HepG2 (cell line): Measurements from ENCODE around the gene CPE. TPM values are rescaled to one million over a fixed set of nuclear protein-coding genes. Genes with fewer than 3 reads are reported as not detected.

ENCODE experiments used
- ATAC-seq: fragments of 200-7000 bp; cut with Tn5 transposase; 3 replicates; pipeline ENCODE4 v1.9.1; 2020; ENCODE audit warnings: mild to moderate bottlenecking, moderate library complexity
- BruUV-seq: library from RNA; stranded (reverse); fragments of 400-500 nt; replicated peaks from 2 replicates; lab custom pipeline; 2021; lab: Mats Ljungman, UMichigan
- CTCF ChIA-PET: fragments of 300-600 bp; formaldehyde crosslinking; extraction: SDS; loops from one replicate; lab custom pipeline; 2021; ENCODE audit warnings: low total read pairs, inconsistent platforms, low intra/inter-chr PET ratio; lab: Yijun Ruan, JAX
- POLR2A ChIA-PET: fragments of 350-600 bp; sonication (Branson Sonifier 250); formaldehyde crosslinking; loops from one replicate; lab custom pipeline; 2020; ENCODE audit warnings: antibody characterized with exemption, inconsistent platforms; lab: Yijun Ruan, JAX
- DNase-seq: peaks from one replicate; pipeline ENCODE4 v3.0.0-alpha.2; 2015; ENCODE audit warnings: low spot score
- FAIRE-seq: peaks from 3 replicates; lab custom pipeline; 2011; peaks lifted over from hg19 to GRCh38; lab: Jason Lieb, UNC
- H2AFZ ChIP-seq: one replicate; pipeline ENCODE4 v1.6.1; 2011; ENCODE audit warnings: low read length, inconsistent platforms
- H3K27ac ChIP-seq: fragments of 300-600 bp; 3 replicates; pipeline ENCODE4 v1.8.0; 2011; ENCODE audit warnings: mixed run types, mild to moderate bottlenecking, mixed read lengths, low read length, inconsistent platforms; ENCODE audit not compliant: insufficient read depth; ENCODE audit errors: extremely low read length
- H3K27me3 ChIP-seq, 2 experiments: fragments of 200-600 bp in 1 of 2; 2 replicates in 1 of 2; 3 replicates in 1 of 2; pipeline versions ENCODE4 v1.6.0 to v1.8.0; 2011; ENCODE audit warnings: low read length in 2 of 2, mild to moderate bottlenecking in 2 of 2, moderate library complexity in 2 of 2, inconsistent platforms in 1 of 2; ENCODE audit not compliant: insufficient read depth in 2 of 2, control insufficient read depth in 1 of 2
- H3K36me3 ChIP-seq, 2 experiments: fragments of 200-600 bp in 1 of 2; replicated peaks in 1 of 2; 2 replicates in 1 of 2; 3 replicates in 1 of 2; pipeline versions ENCODE4 v1.5.1 to v1.8.0; 2011; ENCODE audit warnings: low read length in 2 of 2, inconsistent platforms in 1 of 2; ENCODE audit not compliant: insufficient read depth in 2 of 2, control insufficient read depth in 1 of 2
- H3K4me1 ChIP-seq: 2 replicates; pipeline ENCODE4 v1.5.1; 2012; ENCODE audit warnings: low read length, inconsistent platforms; ENCODE audit not compliant: insufficient read depth
- H3K4me2 ChIP-seq: 2 replicates; pipeline ENCODE4 v1.6.0; 2011; ENCODE audit warnings: low read depth, low read length, inconsistent platforms
- H3K4me3 ChIP-seq, 3 experiments: fragments of 200-600 bp in 1 of 3; sonication (generic), shearing (Covaris generic) in 1 of 3; replicated peaks in 1 of 3; 2 replicates each; pipeline ENCODE4 v1.5.1; 2011 to 2016; ENCODE audit warnings: low read length in 3 of 3, inconsistent platforms in 2 of 3, low read depth in 2 of 3, mild to moderate bottlenecking in 2 of 3, control low read depth in 1 of 3, mixed read lengths in 1 of 3; ENCODE audit not compliant: insufficient read depth in 1 of 3
- H3K79me2 ChIP-seq: one replicate; pipeline ENCODE4 v1.6.1; 2011; ENCODE audit warnings: low read length, inconsistent platforms; ENCODE audit not compliant: insufficient read depth
- H3K9ac ChIP-seq: 2 replicates; pipeline ENCODE4 v1.6.0; 2011; ENCODE audit warnings: mild to moderate bottlenecking, low read depth, low read length, inconsistent platforms; ENCODE audit not compliant: insufficient read depth
- H3K9me3 ChIP-seq: 2 replicates; pipeline ENCODE4 v1.5.1; 2012; ENCODE audit warnings: mild to moderate bottlenecking, low read length
- H4K20me1 ChIP-seq: 2 replicates; pipeline ENCODE4 v1.6.0; 2011; ENCODE audit warnings: inconsistent platforms, mild to moderate bottlenecking, low read length, moderate library complexity; ENCODE audit not compliant: insufficient read depth
- ELF4 ChIP-seq: sonication (generic); formaldehyde crosslinking; IDR thresholded peaks from 2 replicates; pipeline ENCODE4 v1.5.0; 2020; ENCODE audit warnings: missing genetic modification reagents, mild to moderate bottlenecking, moderate library complexity, borderline replicate concordance
- FOXK2 ChIP-seq: fragments of 450-650 bp; IDR thresholded peaks from 2 replicates; pipeline ENCODE4 v1.6.1; 2016
- HNRNPH1 ChIP-seq: fragments of 200-400 bp; formaldehyde crosslinking; optimal IDR thresholded peaks from 2 replicates; pipeline ENCODE3; 2017; ENCODE audit warnings: mild to moderate bottlenecking, low read depth, low read length
- NONO ChIP-seq, 2 experiments: fragments of 450-650 bp in 1 of 2; sonication (generic) in 1 of 2; formaldehyde crosslinking in 1 of 2; IDR thresholded peaks in 1 of 2; conservative IDR thresholded peaks in 1 of 2; 2 replicates each; pipeline versions ENCODE4 v1.6.1 to v1.8.0; 2017 to 2022; ENCODE audit warnings: mild to moderate bottlenecking in 1 of 2, missing genetic modification reagents in 1 of 2, moderate library complexity in 1 of 2
- PHB2 ChIP-seq: fragments of 450-650 bp; IDR thresholded peaks from 2 replicates; pipeline ENCODE4 v1.6.1; 2018; ENCODE audit not compliant: partially characterized antibody
- RCOR2 ChIP-seq: IDR thresholded peaks from 2 replicates; pipeline ENCODE4 v1.6.1; 2016; ENCODE audit warnings: missing biosample characterization, missing genetic modification reagents
- THAP8 ChIP-seq: sonication (generic); formaldehyde crosslinking; IDR thresholded peaks from 2 replicates; pipeline ENCODE4 v1.5.1; 2020; ENCODE audit warnings: missing genetic modification reagents, mild to moderate bottlenecking, borderline replicate concordance
- TOPORS ChIP-seq: sonication (generic); formaldehyde crosslinking; IDR thresholded peaks from 2 replicates; pipeline ENCODE4 v1.8.0; 2023; ENCODE audit warnings: mild to moderate bottlenecking, missing genetic modification reagents
- ZBTB26 ChIP-seq: IDR thresholded peaks from 2 replicates; pipeline ENCODE4 v1.6.1; 2016; ENCODE audit warnings: missing compliant biosample characterization, missing genetic modification reagents, borderline replicate concordance
- ZNF451 ChIP-seq: sonication (generic); formaldehyde crosslinking; IDR thresholded peaks from 2 replicates; pipeline ENCODE4 v1.5.0; 2020; ENCODE audit warnings: mild to moderate bottlenecking, missing genetic modification reagents
- ZNF704 ChIP-seq: sonication (generic); formaldehyde crosslinking; IDR thresholded peaks from 2 replicates; pipeline ENCODE4 v1.8.1; 2023; ENCODE audit warnings: mild to moderate bottlenecking, inconsistent platforms, moderate library complexity, missing genetic modification reagents, borderline replicate concordance
- WGBS: methylation state at CpG from one replicate; pipeline ENCODE4 v1.1.6; 2017; ENCODE audit warnings: low lambda C conversion rate; 5-methylcytosine and 5-hydroxymethylcytosine counted together
- in situ Hi-C: cut with HindIII; loops from 2 replicates; pipeline ENCODE4 v1.10.0; 2017; ENCODE audit warnings: low pct_unique_long_range_greater_than_20kb; ENCODE audit not compliant: extremely low pct_ligation_motif_present
- intact Hi-C: fragments of 100-400 bp; cut with micrococcal nuclease; formaldehyde crosslinking; loops from one replicate; pipeline ENCODE4 v1.10.0; 2022; ENCODE audit not compliant: unreplicated experiment
- polyA plus RNA-seq, 8 experiments: library from polyadenylated mRNA; depleted of rRNA in 3 of 8; stranded (reverse) in 7 of 8; unstranded in 1 of 8; fragments of >200 nt; fragmentation: Illumina TruSeq in 4 of 8; extraction: Trizol in 4 of 8; gene quantifications; 2 replicates each; pipeline versions ENCODE4 v1.2.1 to v1.2.3, GENCODE V29; 2011 to 2016; ENCODE audit warnings: low read depth in 4 of 8, missing spikeins in 1 of 8, mixed read lengths in 1 of 8; ENCODE audit not compliant: insufficient read depth in 1 of 8
- total RNA-seq, 5 experiments: library from RNA; depleted of rRNA; stranded (reverse); fragments of >200 nt; fragmentation: Illumina TruSeq; extraction: Trizol; gene quantifications; 2 replicates each; pipeline ENCODE4 v1.2.3, GENCODE V29; 2016; ENCODE audit warnings: low read depth in 1 of 5
- TF ChIP-seq, protein P1 (sequence below): IDR thresholded peaks from 2 replicates; pipeline ENCODE4 v1.6.1; 2012; ENCODE audit warnings: low read length, improper control_type of control experiment
- TF ChIP-seq, protein P2 (sequence below): sonication (generic); formaldehyde crosslinking; IDR thresholded peaks from 2 replicates; pipeline ENCODE4 v1.4.0; 2020; ENCODE audit warnings: missing genetic modification reagents, mild to moderate bottlenecking, borderline replicate concordance
- TF ChIP-seq, protein P3 (sequence below): sonication (generic); formaldehyde crosslinking; IDR thresholded peaks from 2 replicates; pipeline ENCODE4 v1.5.0; 2020; ENCODE audit warnings: missing genetic modification reagents

Gene CPE
- total and polyA plus RNA-seq, 2 of the 13 experiments (the other 11 are each of a cell fraction or from before 2014, with no cell fraction given) = 268 to 852 TPM

GRCh38 chr4:165477799-165478198 is 99.0 kb downstream of the CPE start:
- H3K4me2 ChIP-seq = no peak overlapping the region
- DNase-seq = no peak
- no peak overlapping the region for H2AFZ ChIP-seq
- no peak for ATAC-seq
- H3K9me3 ChIP-seq = peaks cover 13% of the 10 kb centered on the region
- no TSS peak for BruUV-seq
- H3K27me3 ChIP-seq = no peaks in the 10 kb centered on the region
- H3K36me3 ChIP-seq = peaks cover 12 to 71% of the 10 kb centered on the region in 2 experiments
- POLR2A ChIA-PET = interaction anchor here (1.6 kb wide), 1 partner anchor 365 kb away, joined by 4 read pairs; the partner anchor contains the start of gene TMEM192
- H4K20me1 ChIP-seq = no peaks in the 10 kb centered on the region
- no peaks in the 10 kb centered on the region for H3K4me1 ChIP-seq
- TF ChIP-seq ZBTB26 (CRISPR knock-in tag) = no peak
- no peak for TF ChIP-seq HNRNPH1
- TF ChIP-seq ELF4 (CRISPR knock-in tag) = no peak
- no peak for TF ChIP-seq ZNF451 (CRISPR knock-in tag)
- TF ChIP-seq THAP8 (CRISPR knock-in tag) = no peak
- TF ChIP-seq FOXK2 = no peak
- TF ChIP-seq, protein P1, sequence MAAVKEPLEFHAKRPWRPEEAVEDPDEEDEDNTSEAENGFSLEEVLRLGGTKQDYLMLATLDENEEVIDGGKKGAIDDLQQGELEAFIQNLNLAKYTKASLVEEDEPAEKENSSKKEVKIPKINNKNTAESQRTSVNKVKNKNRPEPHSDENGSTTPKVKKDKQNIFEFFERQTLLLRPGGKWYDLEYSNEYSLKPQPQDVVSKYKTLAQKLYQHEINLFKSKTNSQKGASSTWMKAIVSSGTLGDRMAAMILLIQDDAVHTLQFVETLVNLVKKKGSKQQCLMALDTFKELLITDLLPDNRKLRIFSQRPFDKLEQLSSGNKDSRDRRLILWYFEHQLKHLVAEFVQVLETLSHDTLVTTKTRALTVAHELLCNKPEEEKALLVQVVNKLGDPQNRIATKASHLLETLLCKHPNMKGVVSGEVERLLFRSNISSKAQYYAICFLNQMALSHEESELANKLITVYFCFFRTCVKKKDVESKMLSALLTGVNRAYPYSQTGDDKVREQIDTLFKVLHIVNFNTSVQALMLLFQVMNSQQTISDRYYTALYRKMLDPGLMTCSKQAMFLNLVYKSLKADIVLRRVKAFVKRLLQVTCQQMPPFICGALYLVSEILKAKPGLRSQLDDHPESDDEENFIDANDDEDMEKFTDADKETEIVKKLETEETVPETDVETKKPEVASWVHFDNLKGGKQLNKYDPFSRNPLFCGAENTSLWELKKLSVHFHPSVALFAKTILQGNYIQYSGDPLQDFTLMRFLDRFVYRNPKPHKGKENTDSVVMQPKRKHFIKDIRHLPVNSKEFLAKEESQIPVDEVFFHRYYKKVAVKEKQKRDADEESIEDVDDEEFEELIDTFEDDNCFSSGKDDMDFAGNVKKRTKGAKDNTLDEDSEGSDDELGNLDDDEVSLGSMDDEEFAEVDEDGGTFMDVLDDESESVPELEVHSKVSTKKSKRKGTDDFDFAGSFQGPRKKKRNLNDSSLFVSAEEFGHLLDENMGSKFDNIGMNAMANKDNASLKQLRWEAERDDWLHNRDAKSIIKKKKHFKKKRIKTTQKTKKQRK = no peak
- no peak for TF ChIP-seq PHB2
- TF ChIP-seq TOPORS (CRISPR knock-in tag) = no peak
- TF ChIP-seq RCOR2 (CRISPR knock-in tag) = no peak
- TF ChIP-seq, protein P2, sequence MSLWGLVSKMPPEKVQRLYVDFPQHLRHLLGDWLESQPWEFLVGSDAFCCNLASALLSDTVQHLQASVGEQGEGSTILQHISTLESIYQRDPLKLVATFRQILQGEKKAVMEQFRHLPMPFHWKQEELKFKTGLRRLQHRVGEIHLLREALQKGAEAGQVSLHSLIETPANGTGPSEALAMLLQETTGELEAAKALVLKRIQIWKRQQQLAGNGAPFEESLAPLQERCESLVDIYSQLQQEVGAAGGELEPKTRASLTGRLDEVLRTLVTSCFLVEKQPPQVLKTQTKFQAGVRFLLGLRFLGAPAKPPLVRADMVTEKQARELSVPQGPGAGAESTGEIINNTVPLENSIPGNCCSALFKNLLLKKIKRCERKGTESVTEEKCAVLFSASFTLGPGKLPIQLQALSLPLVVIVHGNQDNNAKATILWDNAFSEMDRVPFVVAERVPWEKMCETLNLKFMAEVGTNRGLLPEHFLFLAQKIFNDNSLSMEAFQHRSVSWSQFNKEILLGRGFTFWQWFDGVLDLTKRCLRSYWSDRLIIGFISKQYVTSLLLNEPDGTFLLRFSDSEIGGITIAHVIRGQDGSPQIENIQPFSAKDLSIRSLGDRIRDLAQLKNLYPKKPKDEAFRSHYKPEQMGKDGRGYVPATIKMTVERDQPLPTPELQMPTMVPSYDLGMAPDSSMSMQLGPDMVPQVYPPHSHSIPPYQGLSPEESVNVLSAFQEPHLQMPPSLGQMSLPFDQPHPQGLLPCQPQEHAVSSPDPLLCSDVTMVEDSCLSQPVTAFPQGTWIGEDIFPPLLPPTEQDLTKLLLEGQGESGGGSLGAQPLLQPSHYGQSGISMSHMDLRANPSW (CRISPR knock-in tag) = no peak
- no peak for TF ChIP-seq ZNF704 (CRISPR knock-in tag)
- TF ChIP-seq, protein P3, sequence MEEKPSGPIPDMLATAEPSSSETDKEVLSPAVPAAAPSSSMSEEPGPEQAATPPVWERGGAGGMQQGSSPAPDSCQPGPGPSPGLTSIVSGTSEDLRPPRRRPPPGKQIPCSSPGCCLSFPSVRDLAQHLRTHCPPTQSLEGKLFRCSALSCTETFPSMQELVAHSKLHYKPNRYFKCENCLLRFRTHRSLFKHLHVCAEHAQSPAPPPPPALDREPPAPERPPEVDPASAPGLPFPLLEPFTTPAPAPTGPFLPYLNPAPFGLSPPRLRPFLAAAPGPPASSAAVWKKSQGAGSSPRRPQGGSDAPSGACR (CRISPR knock-in tag) = no peak
- no peak for TF ChIP-seq NONO (IDR thresholded peaks at IDR 0.05)
- no peak for TF ChIP-seq NONO (CRISPR knock-in tag; conservative IDR thresholded peaks at IDR 0.05)
- intact Hi-C loops (no loop called here), in situ Hi-C loops (no loop called here)
- H3K4me3 ChIP-seq = no peak overlapping the region
- H3K79me2 ChIP-seq = no peaks in the 10 kb centered on the region
- H3K27ac ChIP-seq = no peak overlapping the region
- CTCF ChIA-PET = no interaction called here
- FAIRE-seq = no peak
- 93% methylated on average over 4 of the region's 4 CpGs for WGBS
- H3K9ac ChIP-seq = no peak overlapping the region
